ENCODE results near the gene TMEM252.

- no peak for TF ChIP-seq CTCF (IDR thresholded peaks at IDR 0.05)
- TF ChIP-seq POLR2A (IDR thresholded peaks at IDR 0.05): no peak
- TF ChIP-seq POLR2AphosphoS5 (IDR thresholded peaks at IDR 0.05): no peak
These were observed at the start of gene TMEM252 for GRCh38 chr9:68540712-68541535.
